HCT116 (cell line): Measurements from ENCODE around the gene GRB10. TPM values are rescaled to one million over a fixed set of nuclear protein-coding genes. Genes with fewer than 3 reads are reported as not detected.

Source experiments
- ATAC-seq: fragments of 200-7000 bp; cut with Tn5 transposase; 2 replicates; pipeline ENCODE4 v1.9.1; 2020; ENCODE audit warnings: mild to moderate bottlenecking, moderate library complexity
- BruUV-seq: library from RNA; stranded (reverse); fragments of 400-500 nt; replicated peaks from 2 replicates; lab custom pipeline; 2021; lab: Mats Ljungman, UMichigan
- CTCF ChIA-PET: fragments of 300-600 bp; sonication (Branson Sonifier 250); formaldehyde crosslinking; loops from one replicate; lab custom pipeline; 2021; ENCODE audit warnings: antibody characterized with exemption; lab: Charles Lee
- POLR2A ChIA-PET: fragments of 300-600, 350-600 bp; sonication (Branson Sonifier 250); formaldehyde crosslinking; loops from one replicate; lab custom pipeline; 2021; ENCODE audit warnings: antibody characterized with exemption; lab: Charles Lee
- RAD21 ChIA-PET, 2 experiments: fragments of 300-600 bp; sonication (Branson Sonifier 250); formaldehyde crosslinking; loops; one replicate each; lab custom pipeline; 2023; ENCODE audit warnings: low total read pairs in 2 of 2; ENCODE audit not compliant: uncharacterized antibody in 2 of 2, unreplicated experiment in 2 of 2, low non-redundant PET in 1 of 2; lab: Charles Lee
- DNase-seq: peaks from one replicate; pipeline ENCODE4 v3.0.0-alpha.2; 2010; ENCODE audit warnings: low read depth, low spot score
- H2AFZ ChIP-seq: fragments of 200-600 bp; shearing (Covaris generic), sonication (generic); 2 replicates; pipeline ENCODE4 v1.6.1; 2017; ENCODE audit warnings: low read depth, mixed run types, mixed read lengths, antibody characterized with exemption, low read length; ENCODE audit not compliant: poor library complexity, severe bottlenecking
- H3K27ac ChIP-seq: 2 replicates; pipeline ENCODE4 v1.5.1; 2012; ENCODE audit warnings: low read depth, low read length
- H3K27me3 ChIP-seq: fragments of 200-600 bp; sonication (generic); 2 replicates; pipeline ENCODE4 v1.6.1; 2016; ENCODE audit warnings: mixed run types, low read length, mixed read lengths; ENCODE audit not compliant: insufficient read depth
- H3K36me3 ChIP-seq, 2 experiments: fragments of 200-500 bp in 1 of 2; fragments of 200-600 bp in 1 of 2; sonication (Bioruptor generic) in 1 of 2; sonication (generic) in 1 of 2; 2 replicates each; pipeline versions ENCODE4 v1.5.1 to v1.6.1; 2014 to 2016; ENCODE audit warnings: low read length in 2 of 2, inconsistent platforms in 1 of 2, mixed read lengths in 1 of 2, mixed run types in 1 of 2; ENCODE audit not compliant: insufficient read depth in 2 of 2, control insufficient read depth in 1 of 2
- H3K4me1 ChIP-seq, 2 experiments: fragments of 200-600 bp in 1 of 2; sonication (generic) in 1 of 2; 2 replicates each; pipeline versions ENCODE4 v1.5.1 to v1.6.1; 2012 to 2017; ENCODE audit warnings: low read length in 2 of 2, inconsistent platforms in 1 of 2, mild to moderate bottlenecking in 1 of 2, mixed read lengths in 1 of 2, mixed run types in 1 of 2, moderate library complexity in 1 of 2; ENCODE audit not compliant: insufficient read depth in 2 of 2, control insufficient read depth in 1 of 2
- H3K4me2 ChIP-seq: fragments of 200-600 bp; sonication (generic); 2 replicates; pipeline ENCODE4 v1.6.1; 2017; ENCODE audit warnings: mixed run types, low read length, mixed read lengths
- H3K4me3 ChIP-seq, 2 experiments: fragments of 200-600 bp in 1 of 2; sonication (generic) in 1 of 2; replicated peaks in 1 of 2; 2 replicates each; pipeline ENCODE4 v1.5.1; 2011 to 2016; ENCODE audit warnings: low read length in 2 of 2, control low read depth in 1 of 2, low read depth in 1 of 2, mild to moderate bottlenecking in 1 of 2, mixed read lengths in 1 of 2, mixed run types in 1 of 2
- H3K79me2 ChIP-seq: fragments of 200-600 bp; sonication (generic); 2 replicates; pipeline ENCODE4 v1.6.1; 2017; ENCODE audit warnings: mild to moderate bottlenecking, mixed run types, low read length, moderate library complexity, mixed read lengths; ENCODE audit not compliant: insufficient read depth
- H3K9ac ChIP-seq: fragments of 200-600 bp; sonication (generic); 2 replicates; pipeline ENCODE4 v1.6.1; 2016; ENCODE audit warnings: low read length, mixed read lengths
- H3K9me2 ChIP-seq: fragments of 200-600 bp; sonication (generic), shearing (Covaris generic); 2 replicates; pipeline ENCODE4 v1.6.1; 2017; ENCODE audit warnings: mixed run types, mild to moderate bottlenecking, moderate library complexity; ENCODE audit not compliant: insufficient read depth
- H3K9me3 ChIP-seq, 2 experiments: fragments of 200-500 bp in 1 of 2; fragments of 200-600 bp in 1 of 2; sonication (Bioruptor generic) in 1 of 2; sonication (generic) in 1 of 2; 2 replicates each; pipeline ENCODE4 v1.6.1; 2014 to 2017; ENCODE audit warnings: low read length in 2 of 2, mixed read lengths in 2 of 2, inconsistent platforms in 1 of 2, low read depth in 1 of 2, mild to moderate bottlenecking in 1 of 2, mixed run types in 1 of 2, moderate library complexity in 1 of 2; ENCODE audit not compliant: control insufficient read depth in 1 of 2, insufficient read depth in 1 of 2
- H4K20me1 ChIP-seq: fragments of 200-600 bp; sonication (generic), shearing (Covaris generic); 2 replicates; pipeline ENCODE4 v1.6.1; 2017; ENCODE audit warnings: mixed run types, mild to moderate bottlenecking, moderate library complexity; ENCODE audit not compliant: insufficient read depth
- EZH2phosphoT487 ChIP-seq: fragments of 200-600 bp; IDR thresholded peaks from 2 replicates; pipeline ENCODE4 v1.6.1; 2018; ENCODE audit warnings: antibody characterized with exemption, borderline replicate concordance
- POLR2A ChIP-seq: IDR thresholded peaks from 2 replicates; pipeline ENCODE4 v1.7.0; 2011; ENCODE audit warnings: borderline replicate concordance; ENCODE audit not compliant: insufficient read depth, insufficient read length; ENCODE audit errors: extremely low read depth
- RAD21 ChIP-seq: IDR thresholded peaks from 2 replicates; pipeline ENCODE4 v1.6.1; 2012; ENCODE audit warnings: low read depth, mild to moderate bottlenecking
- REST ChIP-seq: IDR thresholded peaks from 2 replicates; pipeline ENCODE4 v1.6.1; 2012; ENCODE audit warnings: low read depth
- SP1 ChIP-seq: IDR thresholded peaks from 2 replicates; pipeline ENCODE4 v1.6.1; 2012; ENCODE audit warnings: low read depth
- SRF ChIP-seq: IDR thresholded peaks from 2 replicates; pipeline ENCODE4 v1.6.1; 2012; ENCODE audit warnings: low read depth
- ZFX ChIP-seq: fragments of 450-650 bp; IDR thresholded peaks from 2 replicates; pipeline ENCODE4 v1.6.1; 2017
- ZNF274 ChIP-seq: fragments of 200-500 bp; sonication (Bioruptor generic); IDR thresholded peaks from 2 replicates; pipeline ENCODE4 v1.6.1; 2014; ENCODE audit warnings: mild to moderate bottlenecking, low read depth, low read length, inconsistent platforms
- intact Hi-C: fragments of 100-400 bp; cut with micrococcal nuclease; formaldehyde crosslinking; loops from 2 replicates; pipeline ENCODE4 v1.10.0; 2022
- total RNA-seq: library from RNA; stranded (reverse); gene quantifications from one replicate; pipeline ENCODE4 v1.2.1, GENCODE V29; 2021; ENCODE audit not compliant: unreplicated experiment
- TF ChIP-seq, protein P1 (sequence below), 3 experiments: fragments of 200-600 bp in 1 of 3; sonication (generic) in 1 of 3; IDR thresholded peaks in 2 of 3; conservative IDR thresholded peaks in 1 of 3; 2 replicates each; pipeline ENCODE4 v1.5.1; 2012 to 2017; ENCODE audit warnings: low read depth in 2 of 3, low read length in 2 of 3, antibody characterized with exemption in 1 of 3, borderline replicate concordance in 1 of 3, control low read depth in 1 of 3, mild to moderate bottlenecking in 1 of 3, mixed read lengths in 1 of 3, mixed run types in 1 of 3, moderate library complexity in 1 of 3; ENCODE audit not compliant: insufficient read depth in 1 of 3

GRB10 gene
- total RNA-seq, 1 experiment from 2014 or later, result 37.3 TPM

- Histone ChIP-seq H3K4me2 (no peak overlapping the region), H3K4me3 (no peak overlapping the region), H3K27me3 (no peaks in the 10 kb centered on the region), H3K9me2 (no peaks in the 10 kb centered on the region), H4K20me1 (no peaks in the 10 kb centered on the region), H3K9me3 (no peaks in the 10 kb centered on the region), H3K36me3 (no peaks in the 10 kb centered on the region), H3K27ac (no peak overlapping the region), H3K79me2 (no peaks in the 10 kb centered on the region), H2AFZ (no peak overlapping the region), H3K4me1 (no peaks in the 10 kb centered on the region), H3K9ac (no peak overlapping the region)
- CTCF ChIA-PET, result interaction anchor here (1.8 kb wide), 1 partner anchor 463 kb away, joined by 7 read pairs; no protein-coding TSS in a partner anchor
- no TSS peak for BruUV-seq
- no peak for TF ChIP-seq ZFX
- TF ChIP-seq REST, result no peak
- no peak for TF ChIP-seq EZH2phosphoT487
- TF ChIP-seq RAD21, result no peak
- TF ChIP-seq POLR2A, result no peak
- no peak for TF ChIP-seq SP1
- no peak for TF ChIP-seq SRF
- TF ChIP-seq ZNF274, result no peak
- TF ChIP-seq, protein P1, sequence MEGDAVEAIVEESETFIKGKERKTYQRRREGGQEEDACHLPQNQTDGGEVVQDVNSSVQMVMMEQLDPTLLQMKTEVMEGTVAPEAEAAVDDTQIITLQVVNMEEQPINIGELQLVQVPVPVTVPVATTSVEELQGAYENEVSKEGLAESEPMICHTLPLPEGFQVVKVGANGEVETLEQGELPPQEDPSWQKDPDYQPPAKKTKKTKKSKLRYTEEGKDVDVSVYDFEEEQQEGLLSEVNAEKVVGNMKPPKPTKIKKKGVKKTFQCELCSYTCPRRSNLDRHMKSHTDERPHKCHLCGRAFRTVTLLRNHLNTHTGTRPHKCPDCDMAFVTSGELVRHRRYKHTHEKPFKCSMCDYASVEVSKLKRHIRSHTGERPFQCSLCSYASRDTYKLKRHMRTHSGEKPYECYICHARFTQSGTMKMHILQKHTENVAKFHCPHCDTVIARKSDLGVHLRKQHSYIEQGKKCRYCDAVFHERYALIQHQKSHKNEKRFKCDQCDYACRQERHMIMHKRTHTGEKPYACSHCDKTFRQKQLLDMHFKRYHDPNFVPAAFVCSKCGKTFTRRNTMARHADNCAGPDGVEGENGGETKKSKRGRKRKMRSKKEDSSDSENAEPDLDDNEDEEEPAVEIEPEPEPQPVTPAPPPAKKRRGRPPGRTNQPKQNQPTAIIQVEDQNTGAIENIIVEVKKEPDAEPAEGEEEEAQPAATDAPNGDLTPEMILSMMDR (IDR thresholded peaks at IDR 0.05 in 2 of 3, conservative IDR thresholded peaks at IDR 0.05 in 1 of 3; ENCODE audit: borderline replicate concordance in 1 of 3, insufficient read depth in 1 of 3, low read depth in 2 of 3, low read length in 2 of 3), result no peak
- RAD21 ChIA-PET, result no interaction called here
- no peak for DNase-seq
- POLR2A ChIA-PET, result no interaction called here
- intact Hi-C loops, result loop anchor here (5.0 to 10.0 kb wide), 4 partner anchors 287 to 465 kb away; no protein-coding TSS in a partner anchor
- no peak for ATAC-seq
Measured at GRCh38 chr7:50697748-50698147, 84.9 kb downstream of the GRB10 start.
